Measurements from ENCODE around the gene FOXP1. TPM values are rescaled to one million over a fixed set of nuclear protein-coding genes. Genes with fewer than 3 reads are reported as not detected.

FOXP1 gene
- total RNA-seq, 1 donor: 195 TPM

DNA sequence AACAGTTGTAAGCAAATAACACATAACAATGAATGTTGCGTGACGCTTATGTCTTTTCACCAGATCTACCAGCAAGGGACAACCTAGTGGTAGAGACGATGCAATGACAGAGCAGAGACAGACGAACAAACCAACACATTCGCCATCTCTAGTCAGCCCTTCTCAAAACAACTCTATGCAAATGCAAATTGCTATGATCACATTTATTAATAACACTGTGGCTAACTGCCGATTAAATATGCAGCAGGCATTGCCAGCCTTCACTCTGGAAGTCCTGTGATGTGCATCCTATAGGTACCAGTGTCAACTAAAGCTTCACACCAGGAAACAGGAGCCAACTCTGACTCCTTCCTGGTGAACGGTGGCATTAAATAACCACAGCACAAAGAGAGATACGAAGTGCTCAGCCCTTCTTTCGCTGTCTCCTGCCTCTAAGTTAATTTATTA is 94.2 kb downstream of the FOXP1 start:
- DNase-seq (ENCODE audit: insufficient read length, low spot score, missing footprints): no peak
- Histone ChIP-seq H3K79me2 (ENCODE audit: insufficient read depth, low read length) (peaks cover 69% of the 10 kb centered on the region), H4K20me1 (ENCODE audit: insufficient read depth, low read length) (no peaks in the 10 kb centered on the region), H3K4me2 (ENCODE audit: insufficient read depth, low read length) (no peak overlapping the region), H2AFZ (ENCODE audit: low read length) (no peak overlapping the region), H3K36me3 (ENCODE audit: insufficient read depth, low read length) (peaks cover 31% of the 10 kb centered on the region), H3K4me1 (ENCODE audit: insufficient read depth, low read length) (no peaks in the 10 kb centered on the region), H3K9me3 (ENCODE audit: low read depth, low read length) (no peaks in the 10 kb centered on the region), H3K4me3 (ENCODE audit: insufficient read depth, low read length) (no peak overlapping the region), H3K27me3 (ENCODE audit: insufficient read depth, low read length) (no peaks in the 10 kb centered on the region), H3K27ac (ENCODE audit: low read depth, low read length) (no peak overlapping the region)
- TF ChIP-seq, protein P1, sequence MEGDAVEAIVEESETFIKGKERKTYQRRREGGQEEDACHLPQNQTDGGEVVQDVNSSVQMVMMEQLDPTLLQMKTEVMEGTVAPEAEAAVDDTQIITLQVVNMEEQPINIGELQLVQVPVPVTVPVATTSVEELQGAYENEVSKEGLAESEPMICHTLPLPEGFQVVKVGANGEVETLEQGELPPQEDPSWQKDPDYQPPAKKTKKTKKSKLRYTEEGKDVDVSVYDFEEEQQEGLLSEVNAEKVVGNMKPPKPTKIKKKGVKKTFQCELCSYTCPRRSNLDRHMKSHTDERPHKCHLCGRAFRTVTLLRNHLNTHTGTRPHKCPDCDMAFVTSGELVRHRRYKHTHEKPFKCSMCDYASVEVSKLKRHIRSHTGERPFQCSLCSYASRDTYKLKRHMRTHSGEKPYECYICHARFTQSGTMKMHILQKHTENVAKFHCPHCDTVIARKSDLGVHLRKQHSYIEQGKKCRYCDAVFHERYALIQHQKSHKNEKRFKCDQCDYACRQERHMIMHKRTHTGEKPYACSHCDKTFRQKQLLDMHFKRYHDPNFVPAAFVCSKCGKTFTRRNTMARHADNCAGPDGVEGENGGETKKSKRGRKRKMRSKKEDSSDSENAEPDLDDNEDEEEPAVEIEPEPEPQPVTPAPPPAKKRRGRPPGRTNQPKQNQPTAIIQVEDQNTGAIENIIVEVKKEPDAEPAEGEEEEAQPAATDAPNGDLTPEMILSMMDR (IDR thresholded peaks at IDR 0.05; ENCODE audit: extremely low read depth, low read depth, low read length): no peak

DNA sequence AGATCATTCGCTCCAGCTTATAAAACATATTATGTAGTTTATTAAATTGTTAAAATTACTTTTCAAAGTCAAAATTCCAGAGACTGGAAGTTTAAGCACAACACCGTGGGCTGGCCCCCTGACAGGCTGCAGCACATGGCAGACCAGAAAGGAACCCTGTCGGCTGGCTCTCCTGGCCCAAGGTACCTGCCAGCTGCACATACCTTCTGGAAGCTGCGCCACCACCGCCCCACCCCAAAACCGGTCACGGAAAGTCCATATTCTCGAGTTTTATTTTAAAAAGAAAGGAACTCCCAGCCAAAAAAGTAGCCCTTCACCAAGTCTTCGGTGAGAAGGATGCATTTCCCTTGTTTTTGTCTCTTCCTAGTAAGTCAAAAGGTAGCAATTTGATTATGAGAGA is 94.6 kb downstream of the FOXP1 start:
- no peak overlapping the region for H3K4me2 ChIP-seq (ENCODE audit: insufficient read depth, low read length)
- no peaks in the 10 kb centered on the region for H3K4me1 ChIP-seq (ENCODE audit: insufficient read depth, low read length)
- H3K36me3 ChIP-seq (ENCODE audit: insufficient read depth, low read length): peaks cover 31% of the 10 kb centered on the region
- H3K27me3 ChIP-seq (ENCODE audit: insufficient read depth, low read length): no peaks in the 10 kb centered on the region
- TF ChIP-seq, protein P1 (IDR thresholded peaks at IDR 0.05; ENCODE audit: extremely low read depth, low read depth, low read length): no peak
- no peaks in the 10 kb centered on the region for H4K20me1 ChIP-seq (ENCODE audit: insufficient read depth, low read length)
- H2AFZ ChIP-seq (ENCODE audit: low read length): no peak overlapping the region
- H3K27ac ChIP-seq (ENCODE audit: low read depth, low read length): no peak overlapping the region
- no peaks in the 10 kb centered on the region for H3K9me3 ChIP-seq (ENCODE audit: low read depth, low read length)
- H3K4me3 ChIP-seq (ENCODE audit: insufficient read depth, low read length): no peak overlapping the region
- H3K79me2 ChIP-seq (ENCODE audit: insufficient read depth, low read length): peaks cover 69% of the 10 kb centered on the region
- no peak for DNase-seq (ENCODE audit: insufficient read length, low spot score, missing footprints)

DNA sequence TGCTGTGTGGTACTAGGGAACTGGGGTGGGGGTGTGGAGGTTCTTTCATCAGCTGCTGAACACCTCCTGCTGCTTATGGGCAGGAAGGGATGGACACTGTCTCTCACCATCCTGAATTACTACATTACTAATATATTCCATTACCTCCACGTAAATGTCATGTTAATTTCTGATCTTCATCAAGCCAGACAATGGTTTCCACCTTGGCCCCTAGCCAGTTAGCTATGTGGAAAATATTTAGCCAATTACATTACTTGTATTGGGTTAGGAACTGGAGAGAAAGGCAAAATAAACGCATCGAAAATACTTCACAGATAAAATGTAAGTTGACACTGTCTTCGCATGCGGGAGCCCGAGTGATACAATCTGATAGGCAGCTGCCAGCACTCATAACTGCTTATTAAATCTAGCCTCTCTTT is 95.1 kb downstream of the FOXP1 start:
- peaks cover 70% of the 10 kb centered on the region for H3K79me2 ChIP-seq (ENCODE audit: insufficient read depth, low read length)

DNA sequence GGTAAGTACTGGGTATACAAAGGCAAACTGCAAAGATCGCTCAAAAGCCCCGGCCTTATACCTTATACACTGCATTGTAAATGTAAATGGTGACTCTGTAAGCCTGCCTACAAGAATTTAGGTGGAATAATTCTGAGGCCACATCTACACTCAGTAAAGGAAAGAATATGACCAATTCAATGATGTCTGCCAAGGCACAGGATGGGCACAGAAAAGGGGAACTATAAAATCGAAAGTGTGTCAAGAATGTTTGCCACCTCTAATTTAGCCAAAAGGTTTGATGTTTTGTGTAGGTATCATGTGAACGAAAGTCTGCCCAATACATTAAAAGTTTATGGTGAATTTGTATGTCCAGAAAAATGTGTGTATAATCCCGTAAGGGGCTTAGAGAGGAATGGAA is 96.1 kb downstream of the FOXP1 start:
- H3K4me3 ChIP-seq (ENCODE audit: insufficient read depth, low read length): no peak overlapping the region
- H3K9me3 ChIP-seq (ENCODE audit: low read depth, low read length): no peaks in the 10 kb centered on the region
- no peak for DNase-seq (ENCODE audit: insufficient read length, low spot score, missing footprints)
- no peaks in the 10 kb centered on the region for H4K20me1 ChIP-seq (ENCODE audit: insufficient read depth, low read length)
- TF ChIP-seq, protein P1 (IDR thresholded peaks at IDR 0.05; ENCODE audit: extremely low read depth, low read depth, low read length): no peak
- H3K4me2 ChIP-seq (ENCODE audit: insufficient read depth, low read length): no peak overlapping the region
- no peak overlapping the region for H2AFZ ChIP-seq (ENCODE audit: low read length)
- peaks cover 65% of the 10 kb centered on the region for H3K79me2 ChIP-seq (ENCODE audit: insufficient read depth, low read length)
- H3K27ac ChIP-seq (ENCODE audit: low read depth, low read length): no peak overlapping the region
- H3K27me3 ChIP-seq (ENCODE audit: insufficient read depth, low read length): no peaks in the 10 kb centered on the region
- H3K4me1 ChIP-seq (ENCODE audit: insufficient read depth, low read length): no peaks in the 10 kb centered on the region
- H3K36me3 ChIP-seq (ENCODE audit: insufficient read depth, low read length): peaks cover 22% of the 10 kb centered on the region

More for the DNA sequence above, 95.1 kb downstream of the FOXP1 start:
- TF ChIP-seq, protein P1 (IDR thresholded peaks at IDR 0.05; ENCODE audit: extremely low read depth, low read depth, low read length): no peak
- H3K27ac ChIP-seq (ENCODE audit: low read depth, low read length): no peak overlapping the region
- no peaks in the 10 kb centered on the region for H4K20me1 ChIP-seq (ENCODE audit: insufficient read depth, low read length)
- DNase-seq (ENCODE audit: insufficient read length, low spot score, missing footprints): no peak
- H3K27me3 ChIP-seq (ENCODE audit: insufficient read depth, low read length): no peaks in the 10 kb centered on the region
- peaks cover 31% of the 10 kb centered on the region for H3K36me3 ChIP-seq (ENCODE audit: insufficient read depth, low read length)
- H3K4me1 ChIP-seq (ENCODE audit: insufficient read depth, low read length): no peaks in the 10 kb centered on the region
- no peaks in the 10 kb centered on the region for H3K9me3 ChIP-seq (ENCODE audit: low read depth, low read length)
- no peak overlapping the region for H3K4me2 ChIP-seq (ENCODE audit: insufficient read depth, low read length)
- no peak overlapping the region for H2AFZ ChIP-seq (ENCODE audit: low read length)
- H3K4me3 ChIP-seq (ENCODE audit: insufficient read depth, low read length): no peak overlapping the region
